HEK293 (cell line): ENCODE measurements around the gene JCAD.

ENCODE experiments used
- PATZ1 ChIP-seq: fragments of 450-650 bp; formaldehyde crosslinking; IDR thresholded peaks from 2 replicates; pipeline ENCODE4 v1.5.1; 2016; ENCODE audit warnings: missing biosample characterization, missing genetic modification characterization
- ZBTB21 ChIP-seq: fragments of 450-650 bp; formaldehyde crosslinking; IDR thresholded peaks from 2 replicates; pipeline ENCODE4 v1.5.1; 2017; ENCODE audit warnings: missing biosample characterization, missing genetic modification characterization
- ZNF223 ChIP-seq: fragments of 450-650 bp; formaldehyde crosslinking; IDR thresholded peaks from 2 replicates; pipeline ENCODE4 v1.5.1; 2016; ENCODE audit warnings: missing biosample characterization, missing genetic modification characterization
- ZNF24 ChIP-seq: fragments of 450-650 bp; formaldehyde crosslinking; IDR thresholded peaks from 2 replicates; pipeline ENCODE4 v1.5.1; 2016; ENCODE audit warnings: missing biosample characterization, missing genetic modification characterization
- ZNF510 ChIP-seq: fragments of 450-650 bp; formaldehyde crosslinking; IDR thresholded peaks from 2 replicates; pipeline ENCODE4 v1.5.1; 2018; ENCODE audit warnings: mild to moderate bottlenecking, missing genetic modification characterization, missing biosample characterization; ENCODE audit not compliant: insufficient replicate concordance
- ZNF701 ChIP-seq: fragments of 450-650 bp; formaldehyde crosslinking; IDR thresholded peaks from 2 replicates; pipeline ENCODE4 v1.5.1; 2016; ENCODE audit warnings: missing biosample characterization, missing genetic modification characterization
- TF ChIP-seq, protein P1 (sequence below): fragments of 450-650 bp; formaldehyde crosslinking; IDR thresholded peaks from 2 replicates; pipeline ENCODE4 v1.5.1; 2016; ENCODE audit warnings: missing biosample characterization, missing genetic modification characterization
- TF ChIP-seq, protein P2 (sequence below): IDR thresholded peaks from 2 replicates; pipeline ENCODE4 v1.6.1; 2011; ENCODE audit warnings: mild to moderate bottlenecking, low read depth, low read length, borderline replicate concordance

GRCh38 chr10:29982997-29983648 lies 76.3 kb downstream of the JCAD start:
- TF ChIP-seq ZNF510 (tag by site-specific recombination) (no peak), ZNF24 (tag by site-specific recombination) (no peak), ZNF701 (no peak), ZBTB21 (tag by site-specific recombination) (no peak), ZNF223 (tag by site-specific recombination) (no peak), PATZ1 (tag by site-specific recombination) (no peak)
- TF ChIP-seq, protein P1, sequence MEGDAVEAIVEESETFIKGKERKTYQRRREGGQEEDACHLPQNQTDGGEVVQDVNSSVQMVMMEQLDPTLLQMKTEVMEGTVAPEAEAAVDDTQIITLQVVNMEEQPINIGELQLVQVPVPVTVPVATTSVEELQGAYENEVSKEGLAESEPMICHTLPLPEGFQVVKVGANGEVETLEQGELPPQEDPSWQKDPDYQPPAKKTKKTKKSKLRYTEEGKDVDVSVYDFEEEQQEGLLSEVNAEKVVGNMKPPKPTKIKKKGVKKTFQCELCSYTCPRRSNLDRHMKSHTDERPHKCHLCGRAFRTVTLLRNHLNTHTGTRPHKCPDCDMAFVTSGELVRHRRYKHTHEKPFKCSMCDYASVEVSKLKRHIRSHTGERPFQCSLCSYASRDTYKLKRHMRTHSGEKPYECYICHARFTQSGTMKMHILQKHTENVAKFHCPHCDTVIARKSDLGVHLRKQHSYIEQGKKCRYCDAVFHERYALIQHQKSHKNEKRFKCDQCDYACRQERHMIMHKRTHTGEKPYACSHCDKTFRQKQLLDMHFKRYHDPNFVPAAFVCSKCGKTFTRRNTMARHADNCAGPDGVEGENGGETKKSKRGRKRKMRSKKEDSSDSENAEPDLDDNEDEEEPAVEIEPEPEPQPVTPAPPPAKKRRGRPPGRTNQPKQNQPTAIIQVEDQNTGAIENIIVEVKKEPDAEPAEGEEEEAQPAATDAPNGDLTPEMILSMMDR (tag by site-specific recombination) = no peak
- TF ChIP-seq, protein P2, sequence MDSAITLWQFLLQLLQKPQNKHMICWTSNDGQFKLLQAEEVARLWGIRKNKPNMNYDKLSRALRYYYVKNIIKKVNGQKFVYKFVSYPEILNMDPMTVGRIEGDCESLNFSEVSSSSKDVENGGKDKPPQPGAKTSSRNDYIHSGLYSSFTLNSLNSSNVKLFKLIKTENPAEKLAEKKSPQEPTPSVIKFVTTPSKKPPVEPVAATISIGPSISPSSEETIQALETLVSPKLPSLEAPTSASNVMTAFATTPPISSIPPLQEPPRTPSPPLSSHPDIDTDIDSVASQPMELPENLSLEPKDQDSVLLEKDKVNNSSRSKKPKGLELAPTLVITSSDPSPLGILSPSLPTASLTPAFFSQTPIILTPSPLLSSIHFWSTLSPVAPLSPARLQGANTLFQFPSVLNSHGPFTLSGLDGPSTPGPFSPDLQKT = no peak
